ENCODE measurements around the gene TACC2.
A peak's percentile ranks its signal among the peaks of the same experiment; 100 is the strongest.

Gene TACC2

GRCh38 chr10:122263971-122264370 is 275.0 kb downstream of the TACC2 start:
- no peak for TF ChIP-seq ZNF565 (CRISPR knock-in tag; conservative IDR thresholded peaks at IDR 0.05; ENCODE audit: low read depth)
- TF ChIP-seq CSRNP3 (CRISPR knock-in tag; IDR thresholded peaks at IDR 0.05): no peak
- TF ChIP-seq RARB (CRISPR knock-in tag; IDR thresholded peaks at IDR 0.05): no peak
- ATAC-seq: peak; percentile 78

- ATAC-seq: no peak; the same call in 1 of the 3 replicates
- TF ChIP-seq TCF4 (CRISPR knock-in tag; IDR thresholded peaks at IDR 0.05; ENCODE audit: borderline replicate concordance) (no peak), ZNF565 (CRISPR knock-in tag; conservative IDR thresholded peaks at IDR 0.05; ENCODE audit: low read depth) (no peak), TSHZ2 (CRISPR knock-in tag; IDR thresholded peaks at IDR 0.05) (no peak), SNAI2 (CRISPR knock-in tag; IDR thresholded peaks at IDR 0.05) (no peak), ZNF70 (CRISPR knock-in tag; IDR thresholded peaks at IDR 0.05) (no peak), CREB5 (CRISPR knock-in tag; IDR thresholded peaks at IDR 0.05; ENCODE audit: low read depth) (no peak), ISL1 (CRISPR knock-in tag; IDR thresholded peaks at IDR 0.05) (no peak), CSDC2 (CRISPR knock-in tag; IDR thresholded peaks at IDR 0.05) (no peak), ESRRG (CRISPR knock-in tag; IDR thresholded peaks at IDR 0.05) (no peak), TOX (CRISPR knock-in tag; IDR thresholded peaks at IDR 0.05; ENCODE audit: borderline replicate concordance) (no peak), ARNTL (CRISPR knock-in tag; IDR thresholded peaks at IDR 0.05; ENCODE audit: borderline replicate concordance, low read depth) (no peak), PPARA (CRISPR knock-in tag; IDR thresholded peaks at IDR 0.05; ENCODE audit: borderline replicate concordance) (no peak), ZC3H10 (CRISPR knock-in tag; IDR thresholded peaks at IDR 0.05) (no peak), OSR1 (CRISPR knock-in tag; IDR thresholded peaks at IDR 0.05) (no peak), ZFP3 (CRISPR knock-in tag; IDR thresholded peaks at IDR 0.05) (no peak), BACH2 (CRISPR knock-in tag; IDR thresholded peaks at IDR 0.05; ENCODE audit: borderline replicate concordance) (no peak), POU6F1 (CRISPR knock-in tag; IDR thresholded peaks at IDR 0.05; ENCODE audit: borderline replicate concordance, low read depth) (no peak), GLIS3 (CRISPR knock-in tag; IDR thresholded peaks at IDR 0.05) (no peak), RARB (CRISPR knock-in tag; IDR thresholded peaks at IDR 0.05) (no peak)
These were observed 275.5 kb downstream of the TACC2 start for GRCh38 chr10:122264436-122264835.

- TF ChIP-seq POU6F1 (CRISPR knock-in tag; IDR thresholded peaks at IDR 0.05; ENCODE audit: borderline replicate concordance, low read depth) (no peak), ZNF70 (CRISPR knock-in tag; IDR thresholded peaks at IDR 0.05) (no peak), ZC3H10 (CRISPR knock-in tag; IDR thresholded peaks at IDR 0.05) (no peak), SNAI2 (CRISPR knock-in tag; IDR thresholded peaks at IDR 0.05) (no peak), ZNF8 (CRISPR knock-in tag; IDR thresholded peaks at IDR 0.05) (no peak), ZNF565 (CRISPR knock-in tag; conservative IDR thresholded peaks at IDR 0.05; ENCODE audit: low read depth) (no peak), PATZ1 (CRISPR knock-in tag; IDR thresholded peaks at IDR 0.05; ENCODE audit: borderline replicate concordance) (no peak), ARNTL (CRISPR knock-in tag; IDR thresholded peaks at IDR 0.05; ENCODE audit: borderline replicate concordance, low read depth) (no peak), ZFP30 (CRISPR knock-in tag; IDR thresholded peaks at IDR 0.05) (no peak), ZFP3 (CRISPR knock-in tag; IDR thresholded peaks at IDR 0.05) (no peak), OSR1 (CRISPR knock-in tag; IDR thresholded peaks at IDR 0.05) (no peak)
- ATAC-seq: no peak
These were observed 276.0 kb downstream of the TACC2 start for GRCh38 chr10:122264931-122265330.

Data from SK-N-SH treated with all-trans-retinoic acid at 6 μM for 48 hours (cell line).